Smooth muscle cell (in vitro differentiated cells): ENCODE measurements around the gene NEUROG1. TPM values are rescaled to one million over a fixed set of nuclear protein-coding genes. Genes with fewer than 3 reads are reported as not detected.

Experiments
- DNase-seq: peaks from one replicate; lab custom pipeline; 2025; ENCODE audit not compliant: unreplicated experiment; lab: John Stamatoyannopoulos, UW
- H2AFZ ChIP-seq: fragments of 200-600 bp; sonication (generic); 2 replicates; pipeline ENCODE4 v1.6.0; 2016; ENCODE audit warnings: antibody characterized with exemption, low read depth, mild to moderate bottlenecking
- H3F3A ChIP-seq: fragments of 200-600 bp; sonication (generic); 2 replicates; pipeline ENCODE4 v1.6.0; 2017; ENCODE audit warnings: antibody characterized with exemption, low read depth
- H3K27ac ChIP-seq: fragments of 200-600 bp; sonication (generic); 2 replicates; pipeline ENCODE4 v1.5.1; 2016; ENCODE audit warnings: low read depth, mild to moderate bottlenecking
- H3K27me3 ChIP-seq: fragments of 200-600 bp; sonication (generic); 2 replicates; pipeline ENCODE4 v1.6.1; 2016; ENCODE audit warnings: low read depth, mild to moderate bottlenecking
- H3K36me3 ChIP-seq: fragments of 200-600 bp; sonication (generic); 2 replicates; pipeline ENCODE4 v1.5.1; 2016; ENCODE audit warnings: low read depth
- H3K4me1 ChIP-seq: fragments of 200-600 bp; sonication (generic); 2 replicates; pipeline ENCODE4 v1.5.1; 2016; ENCODE audit warnings: low read depth
- H3K4me2 ChIP-seq: fragments of 200-600 bp; sonication (generic); 2 replicates; pipeline ENCODE4 v1.6.0; 2016; ENCODE audit warnings: mild to moderate bottlenecking
- H3K4me3 ChIP-seq: fragments of 200-600 bp; sonication (generic); 2 replicates; pipeline ENCODE4 v1.5.1; 2016; ENCODE audit warnings: mild to moderate bottlenecking
- H3K79me2 ChIP-seq: fragments of 200-600 bp; sonication (generic); 2 replicates; pipeline ENCODE4 v1.6.0; 2016; ENCODE audit warnings: low read depth, mild to moderate bottlenecking
- H3K9ac ChIP-seq: fragments of 200-600 bp; sonication (generic); 2 replicates; pipeline ENCODE4 v1.6.0; 2016; ENCODE audit warnings: low read depth
- H3K9me3 ChIP-seq: fragments of 200-600 bp; sonication (generic); replicated peaks from 2 replicates; pipeline ENCODE4 v1.5.1; 2016; ENCODE audit warnings: low read depth
- H4K20me1 ChIP-seq: fragments of 200-600 bp; sonication (generic); 2 replicates; pipeline ENCODE4 v1.6.0; 2016; ENCODE audit warnings: low read depth
- CTCF ChIP-seq: fragments of 200-600 bp; sonication (generic); IDR thresholded peaks from 2 replicates; pipeline ENCODE4 v1.5.1; 2017; ENCODE audit warnings: borderline replicate concordance, mild to moderate bottlenecking, antibody characterized with exemption; ENCODE audit not compliant: insufficient read depth, poor library complexity, severe bottlenecking
- WGBS: methylation state at CpG from one replicate; pipeline ENCODE4 v1.1.7; 2016; ENCODE audit warnings: low lambda C conversion rate; 5-methylcytosine and 5-hydroxymethylcytosine counted together
- polyA plus RNA-seq: library from polyadenylated mRNA; unstranded; fragments of >200 nt; fragmentation: Nextera tagmentation; extraction: Ambion mirVana; gene quantifications from 2 replicates; pipeline ENCODE4 v1.2.1, GENCODE V29; 2016
- total RNA-seq: library from RNA; depleted of rRNA; stranded (reverse); fragments of >200 nt; gene quantifications from 2 replicates; pipeline ENCODE4 v1.2.3, GENCODE V29; 2014

NEUROG1 gene
- total and polyA plus RNA-seq, 2 experiments from 2014 or later: not detected

GRCh38 chr5:135493406-135494180 is 42.2 kb downstream of the NEUROG1 start:
- Histone ChIP-seq H4K20me1 (no peaks in the 10 kb centered on the region), H3K79me2 (no peaks in the 10 kb centered on the region), H3K9me3 (no peaks in the 10 kb centered on the region), H3K27ac (peak overlapping the region; percentile 65), H3K36me3 (no peaks in the 10 kb centered on the region), H3K4me1 (peaks cover 35% of the 10 kb centered on the region), H3K9ac (peak overlapping the region; percentile 35), H3F3A (peaks cover 18% of the 10 kb centered on the region), H3K4me3 (no peak overlapping the region), H3K4me2 (peak overlapping the region; percentile 67), H3K27me3 (peaks cover 63% of the 10 kb centered on the region), H2AFZ (peak overlapping the region; percentile 18)
- DNase-seq: no peak
- no peak for TF ChIP-seq CTCF
- WGBS: 70% methylated on average over 8 of the region's 8 CpGs

- Histone ChIP-seq H4K20me1 (no peaks in the 10 kb centered on the region), H2AFZ (no peak overlapping the region), H3K9ac (no peak overlapping the region), H3K4me3 (no peak overlapping the region), H3F3A (peaks cover 18% of the 10 kb centered on the region), H3K27me3 (peaks cover 62% of the 10 kb centered on the region), H3K4me1 (peaks cover 42% of the 10 kb centered on the region), H3K36me3 (no peaks in the 10 kb centered on the region), H3K27ac (no peak overlapping the region), H3K4me2 (no peak overlapping the region), H3K79me2 (no peaks in the 10 kb centered on the region), H3K9me3 (no peaks in the 10 kb centered on the region)
- 58% methylated on average over 3 of the region's 3 CpGs for WGBS
- no peak for DNase-seq
- TF ChIP-seq CTCF: no peak
Observed at GRCh38 chr5:135492319-135492626, 43.5 kb downstream of the NEUROG1 start.

- 9% methylated on average over 36 of the region's 40 CpGs for WGBS
- Histone ChIP-seq H3K4me1 (peaks cover 42% of the 10 kb centered on the region), H2AFZ (no peak overlapping the region), H3K4me3 (no peak overlapping the region), H3K27me3 (peaks cover 62% of the 10 kb centered on the region), H3K79me2 (no peaks in the 10 kb centered on the region), H3K9ac (no peak overlapping the region), H3K4me2 (no peak overlapping the region), H3K36me3 (no peaks in the 10 kb centered on the region), H3K27ac (no peak overlapping the region), H3F3A (peaks cover 18% of the 10 kb centered on the region), H4K20me1 (no peaks in the 10 kb centered on the region), H3K9me3 (no peaks in the 10 kb centered on the region)
- no peak for DNase-seq
- TF ChIP-seq CTCF: no peak
Observed at GRCh38 chr5:135491552-135492318, 44.0 kb downstream of the NEUROG1 start.
